HFFc6 (cell line): ENCODE results near the gene SPEM3. TPM values are rescaled to one million over a fixed set of nuclear protein-coding genes. Genes with fewer than 3 reads are reported as not detected.
A peak's percentile ranks its signal among the peaks of the same experiment; 100 is the strongest.

Experiments used
- DNase-seq: peaks from one replicate; pipeline ENCODE4 v3.0.0-alpha.2; 2018
- H3K27ac Mint-ChIP-seq: 2 replicates; pipeline ENCODE4 v1.8.0; 2020; ENCODE audit warnings: mild to moderate bottlenecking, mixed read lengths
- H3K27me3 Mint-ChIP-seq: 2 replicates; pipeline ENCODE4 v1.8.0; 2021; ENCODE audit warnings: mild to moderate bottlenecking, moderate library complexity, mixed read lengths; ENCODE audit not compliant: insufficient read depth
- H3K36me3 Mint-ChIP-seq: 2 replicates; pipeline ENCODE4 v1.8.0; 2021; ENCODE audit warnings: low read depth, mixed read lengths
- H3K4me1 Mint-ChIP-seq: 2 replicates; pipeline ENCODE4 v1.8.0; 2020; ENCODE audit warnings: low read depth, mixed read lengths
- H3K4me3 Mint-ChIP-seq: 2 replicates; pipeline ENCODE4 v1.8.0; 2020; ENCODE audit warnings: mild to moderate bottlenecking, moderate library complexity, mixed read lengths
- H3K9me3 Mint-ChIP-seq: 2 replicates; pipeline ENCODE4 v1.8.0; 2020; ENCODE audit warnings: mild to moderate bottlenecking, mixed read lengths
- total RNA-seq, 6 experiments: library from RNA; stranded (reverse); fragmentation: NEBNext Ultra II Directional; extraction: Animal tissue kit (Norgen Biotek cat#: 25700); gene quantifications; 2 replicates in 1 of 6; 3 replicates in 5 of 6; pipeline ENCODE4 v1.2.3, GENCODE V29; 2021
- TF ChIP-seq, protein P1 (sequence below): fragments of 200-600 bp; sonication (generic); IDR thresholded peaks from 2 replicates; pipeline ENCODE4 v1.5.0; 2021; ENCODE audit warnings: antibody characterized with exemption, mild to moderate bottlenecking

Gene SPEM3
- total RNA-seq, 6 experiments from 2014 or later, result not detected

GRCh38 chr17:7441266-7441665, 12.6 kb downstream of the SPEM3 start:
- Mint-ChIP-seq H3K9me3 (no peaks in the 10 kb centered on the region), H3K4me1 (peaks cover 47% of the 10 kb centered on the region), H3K36me3 (no peaks in the 10 kb centered on the region; the same call in 1 of the 2 replicates), H3K27ac (no peak overlapping the region), H3K27me3 (peaks cover 30% of the 10 kb centered on the region), H3K4me3 (no peak overlapping the region)
- DNase-seq, result no peak
- TF ChIP-seq, protein P1, sequence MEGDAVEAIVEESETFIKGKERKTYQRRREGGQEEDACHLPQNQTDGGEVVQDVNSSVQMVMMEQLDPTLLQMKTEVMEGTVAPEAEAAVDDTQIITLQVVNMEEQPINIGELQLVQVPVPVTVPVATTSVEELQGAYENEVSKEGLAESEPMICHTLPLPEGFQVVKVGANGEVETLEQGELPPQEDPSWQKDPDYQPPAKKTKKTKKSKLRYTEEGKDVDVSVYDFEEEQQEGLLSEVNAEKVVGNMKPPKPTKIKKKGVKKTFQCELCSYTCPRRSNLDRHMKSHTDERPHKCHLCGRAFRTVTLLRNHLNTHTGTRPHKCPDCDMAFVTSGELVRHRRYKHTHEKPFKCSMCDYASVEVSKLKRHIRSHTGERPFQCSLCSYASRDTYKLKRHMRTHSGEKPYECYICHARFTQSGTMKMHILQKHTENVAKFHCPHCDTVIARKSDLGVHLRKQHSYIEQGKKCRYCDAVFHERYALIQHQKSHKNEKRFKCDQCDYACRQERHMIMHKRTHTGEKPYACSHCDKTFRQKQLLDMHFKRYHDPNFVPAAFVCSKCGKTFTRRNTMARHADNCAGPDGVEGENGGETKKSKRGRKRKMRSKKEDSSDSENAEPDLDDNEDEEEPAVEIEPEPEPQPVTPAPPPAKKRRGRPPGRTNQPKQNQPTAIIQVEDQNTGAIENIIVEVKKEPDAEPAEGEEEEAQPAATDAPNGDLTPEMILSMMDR, result peak; percentile 1; the same call in 1 of the 2 replicates

DNA sequence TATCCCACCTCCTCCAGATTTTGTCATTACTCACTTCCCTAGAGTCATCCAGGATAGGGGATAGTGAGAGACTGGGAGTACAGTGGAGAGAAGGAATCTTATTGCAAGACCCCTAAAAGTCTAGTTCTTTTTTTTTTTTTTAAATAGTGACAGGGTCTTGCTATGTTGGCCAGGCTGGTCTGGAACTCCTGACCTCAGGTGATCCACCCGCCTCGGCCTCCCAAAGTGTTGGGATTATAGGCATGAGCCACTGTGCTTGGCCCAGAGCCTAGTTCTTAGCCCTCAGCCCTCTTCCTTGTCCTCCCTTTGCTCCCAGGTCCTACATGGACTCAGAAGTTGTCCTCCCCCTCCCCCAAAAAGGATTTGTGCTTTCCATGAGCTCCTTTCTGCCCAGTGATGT, 13.5 kb downstream of the SPEM3 start:
- TF ChIP-seq, protein P1, result no peak
- Mint-ChIP-seq H3K27ac (no peak overlapping the region), H3K4me1 (peaks cover 38% of the 10 kb centered on the region), H3K27me3 (peaks cover 36% of the 10 kb centered on the region), H3K36me3 (no peaks in the 10 kb centered on the region; the same call in 1 of the 2 replicates), H3K9me3 (no peaks in the 10 kb centered on the region), H3K4me3 (no peak overlapping the region)
- DNase-seq, result no peak

GRCh38 chr17:7443499-7444485, 15.1 kb downstream of the SPEM3 start:
- Mint-ChIP-seq H3K27ac (no peak overlapping the region), H3K4me3 (no peak overlapping the region), H3K9me3 (no peaks in the 10 kb centered on the region; the same call in 1 of the 2 replicates), H3K27me3 (peaks cover 28% of the 10 kb centered on the region), H3K4me1 (peaks cover 32% of the 10 kb centered on the region), H3K36me3 (no peaks in the 10 kb centered on the region)
- DNase-seq, result no peak
- TF ChIP-seq, protein P1, result no peak

DNA sequence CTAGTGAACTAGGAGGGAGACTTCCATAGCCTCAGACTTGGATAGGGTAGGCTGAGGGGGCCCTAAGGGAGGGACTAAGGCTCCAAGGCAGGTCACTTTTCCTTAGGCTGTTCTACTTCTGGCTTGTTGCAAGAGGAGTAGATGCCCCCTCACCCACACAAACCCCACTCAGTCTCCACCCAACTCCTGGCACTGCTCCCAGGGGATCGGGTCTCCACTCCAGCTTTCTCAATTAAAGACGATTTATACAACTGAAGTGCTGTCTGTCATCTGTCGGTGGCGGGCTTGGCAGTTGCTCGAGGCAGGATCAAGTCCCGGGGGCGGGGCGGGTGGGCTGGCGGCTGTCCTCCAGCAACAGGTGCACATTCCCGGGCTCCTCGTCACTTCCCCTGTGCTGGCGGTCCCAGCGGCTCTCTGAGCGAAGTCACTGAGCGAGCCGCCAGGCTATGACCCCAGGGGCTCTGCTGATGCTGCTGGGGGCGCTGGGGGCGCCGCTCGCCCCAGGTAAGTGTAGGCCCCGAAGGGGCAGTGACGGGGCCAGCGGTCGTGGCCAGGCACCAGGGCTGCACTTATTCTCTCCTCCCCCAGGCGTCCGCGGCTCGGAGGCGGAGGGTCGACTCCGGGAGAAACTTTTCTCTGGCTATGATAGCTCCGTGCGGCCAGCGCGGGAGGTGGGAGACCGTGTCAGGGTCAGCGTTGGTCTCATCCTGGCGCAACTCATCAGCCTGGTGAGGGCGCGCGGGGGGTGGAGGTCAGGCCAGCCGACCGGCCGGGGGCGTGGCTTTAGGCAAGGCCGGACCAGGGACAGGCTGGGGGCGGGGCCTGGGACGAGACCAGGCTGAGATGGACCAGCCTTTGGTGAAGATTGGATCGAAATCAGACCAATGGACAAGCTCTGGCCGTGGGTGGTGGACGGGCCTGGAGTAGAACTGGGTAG, 16.3 kb downstream of the SPEM3 start, which contains the start of gene CHRNB1:
TSS of gene CHRNB1 (plus strand) at position 380 of the 937 bp plus-strand sequence. CDS start at position 447, 67 bp downstream.
- DNase-seq, result no peak
- Mint-ChIP-seq H3K9me3 (no peaks in the 10 kb centered on the region; the same call in 1 of the 2 replicates), H3K36me3 (no peaks in the 10 kb centered on the region), H3K4me1 (peaks cover 32% of the 10 kb centered on the region), H3K27ac (no peak within 1 kb of the TSS), H3K27me3 (peaks cover 22% of the 10 kb centered on the region), H3K4me3 (peak within 1 kb of the TSS; percentile 50)
- TF ChIP-seq, protein P1, result no peak

- peaks cover 22% of the 10 kb centered on the region for H3K27me3 Mint-ChIP-seq
- no peak overlapping the region for H3K27ac Mint-ChIP-seq
- TF ChIP-seq, protein P1, result no peak
- no peak for DNase-seq
- peaks cover 31% of the 10 kb centered on the region for H3K4me1 Mint-ChIP-seq
- H3K36me3 Mint-ChIP-seq, result no peaks in the 10 kb centered on the region
- H3K4me3 Mint-ChIP-seq, result peak overlapping the region; percentile 50
- H3K9me3 Mint-ChIP-seq, result no peaks in the 10 kb centered on the region; the same call in 1 of the 2 replicates
Observed at GRCh38 chr17:7445619-7445968, 16.9 kb downstream of the SPEM3 start.
